Lung (tissue), 12 donors: ENCODE results near the gene SIK3. TPM values are rescaled to one million over a fixed set of nuclear protein-coding genes. Genes with fewer than 3 reads are reported as not detected.

Source experiments
- ATAC-seq: fragments of 200-7000 bp; cut with Tn5 transposase; one replicate; pipeline ENCODE4 v1.9.1; 2020; ENCODE audit warnings: moderate number of reproducible peaks; ENCODE audit not compliant: insufficient read depth, low FRiP score
- DNase-seq, 3 donors: peaks; one replicate each; pipeline ENCODE4 v3.0.0-alpha.2; 2013 to 2017
- H3K27ac ChIP-seq, 2 donors: one replicate each; pipeline ENCODE4 v1.5.1; 2013; ENCODE audit warnings: mild to moderate bottlenecking in 2 of 2, moderate library complexity in 2 of 2, control low read depth in 1 of 2, inconsistent platforms in 1 of 2, low read depth in 1 of 2, low read length in 1 of 2
- H3K27me3 ChIP-seq, 3 donors: one replicate each; pipeline ENCODE4 v1.5.1; 2013; ENCODE audit warnings: low read length in 2 of 3; ENCODE audit not compliant: control insufficient read depth in 3 of 3, insufficient read depth in 3 of 3
- H3K36me3 ChIP-seq, 4 donors: one replicate each; pipeline ENCODE4 v1.5.1; 2013; ENCODE audit warnings: low read length in 4 of 4, mild to moderate bottlenecking in 1 of 4, moderate library complexity in 1 of 4; ENCODE audit not compliant: control insufficient read depth in 4 of 4, insufficient read depth in 4 of 4
- H3K4me1 ChIP-seq, 5 donors: one replicate each; pipeline ENCODE4 v1.5.1; 2013; ENCODE audit warnings: low read length in 5 of 5, mild to moderate bottlenecking in 2 of 5, moderate library complexity in 1 of 5; ENCODE audit not compliant: control insufficient read depth in 5 of 5, insufficient read depth in 5 of 5
- H3K4me3 ChIP-seq: one replicate; pipeline ENCODE4 v1.5.1; 2013; ENCODE audit warnings: mild to moderate bottlenecking, control low read depth, moderate library complexity
- H3K9ac ChIP-seq, 2 donors: one replicate each; pipeline ENCODE4 v1.5.1; 2013; ENCODE audit warnings: low read length in 2 of 2, control low read depth in 1 of 2; ENCODE audit not compliant: insufficient read depth in 1 of 2
- H3K9me3 ChIP-seq, 4 donors: one replicate each; pipeline ENCODE4 v1.5.1; 2013; ENCODE audit warnings: low read length in 3 of 4, mild to moderate bottlenecking in 1 of 4, moderate library complexity in 1 of 4; ENCODE audit not compliant: control insufficient read depth in 4 of 4, insufficient read depth in 3 of 4
- CTCF ChIP-seq: IDR thresholded peaks from 2 replicates; pipeline ENCODE4 v1.5.1; 2012; ENCODE audit warnings: mild to moderate bottlenecking; ENCODE audit errors: control extremely low read depth, extremely low read depth
- WGBS, 2 donors: extraction: QIAGEN DNeasy Blood & Tissue Kit; methylation state at CpG; one replicate each; pipeline ENCODE4 v1.1.7; 2013; 5-methylcytosine and 5-hydroxymethylcytosine counted together
- polyA plus RNA-seq, 2 donors: library from polyadenylated mRNA; stranded (reverse); fragments of 200-250 nt; gene quantifications; one replicate each; pipeline ENCODE4 v1.2.1, GENCODE V29; 2013
- total RNA-seq, 2 donors: library from RNA; depleted of rRNA in 1 of 2; stranded (reverse); fragments of >200 nt in 1 of 2; gene quantifications; one replicate each; pipeline ENCODE4 v1.2.1, GENCODE V29; 2014 to 2021
- donor health status: control.
- donor health status: control.
- donor health status: Bipolar disorder and iron deficiency.
- donor health status: healthy.
- donor health status: DM: yes; HTN: yes; CAD: no.

The SIK3 gene
- total and polyA plus RNA-seq, 4 donors = 9.0 to 43.4 (median 29.6) TPM

GRCh38 chr11:117089685-117090084 is 8.5 kb downstream of the SIK3 start:
- Histone ChIP-seq H3K27me3 (no peaks in the 10 kb centered on the region), H3K9ac (no peak overlapping the region), H3K27ac (no peak overlapping the region), H3K36me3 (peaks cover 0 to 1% (median 0%) of the 10 kb centered on the region in 4 donors), H3K4me3 (no peak overlapping the region), H3K9me3 (no peaks in the 10 kb centered on the region), H3K4me1 (peaks cover 0 to 16% (median 4%) of the 10 kb centered on the region in 5 donors)
- TF ChIP-seq CTCF = no peak
- WGBS, 2 donors = 79 to 94% methylated on average over 7 of the region's 7 CpGs
- no peak for DNase-seq
- no peak for ATAC-seq

GRCh38 chr11:117087446-117087845 is 10.8 kb downstream of the SIK3 start:
- peak in 1 of 3 donors; percentile 36 for DNase-seq

GRCh38 chr11:117084992-117085391 is 13.2 kb downstream of the SIK3 start:
- Histone ChIP-seq H3K27me3 (no peaks in the 10 kb centered on the region), H3K9me3 (no peaks in the 10 kb centered on the region), H3K27ac (no peak overlapping the region), H3K36me3 (no peaks in the 10 kb centered on the region), H3K9ac (no peak overlapping the region), H3K4me3 (no peak overlapping the region), H3K4me1 (peaks cover 0 to 13% (median 4%) of the 10 kb centered on the region in 5 donors)
- DNase-seq (peak in 2 of 3 donors; percentile 18 to 43), ATAC-seq (no peak)
- 91 to 93% methylated on average over 4 of the region's 4 CpGs for WGBS, 2 donors
- no peak for TF ChIP-seq CTCF

More at GRCh38 chr11:117087446-117087845, 10.8 kb downstream of the SIK3 start:
- ATAC-seq = no peak
- Histone ChIP-seq H3K9ac (no peak overlapping the region), H3K36me3 (peaks cover 0 to 1% (median 0%) of the 10 kb centered on the region in 4 donors), H3K9me3 (no peaks in the 10 kb centered on the region), H3K27ac (no peak overlapping the region), H3K27me3 (no peaks in the 10 kb centered on the region), H3K4me1 (peaks cover 0 to 19% (median 4%) of the 10 kb centered on the region in 5 donors), H3K4me3 (no peak overlapping the region)
- no peak for TF ChIP-seq CTCF
- 48 to 66% methylated on average over 3 of the region's 3 CpGs for WGBS, 2 donors
